WTC11 (cell line): ENCODE data around the gene SLC26A11.

Experiments
- CTCF ChIP-seq: fragments of 200-600 bp; IDR thresholded peaks from 2 replicates; pipeline ENCODE4 v1.8.0; 2022; ENCODE audit warnings: antibody characterized with exemption
- ELF4 ChIP-seq: sonication (generic); formaldehyde crosslinking; IDR thresholded peaks from 2 replicates; pipeline ENCODE4 v1.8.1; 2022; ENCODE audit warnings: low read depth, mild to moderate bottlenecking, moderate library complexity, missing genetic modification reagents
- EMX1 ChIP-seq: fragments of 250-450 bp; sonication (Bioruptor Pico); IDR thresholded peaks from 2 replicates; pipeline ENCODE4 v1.8.0; 2021; ENCODE audit warnings: mild to moderate bottlenecking
- FOXK1 ChIP-seq: sonication (generic); formaldehyde crosslinking; IDR thresholded peaks from 2 replicates; pipeline ENCODE4 v1.8.0; 2022; ENCODE audit warnings: mild to moderate bottlenecking, moderate library complexity, missing genetic modification reagents
- IRF2 ChIP-seq: sonication (generic); formaldehyde crosslinking; IDR thresholded peaks from 2 replicates; pipeline ENCODE4 v1.8.0; 2022; ENCODE audit warnings: low read depth, missing genetic modification reagents, borderline replicate concordance
- MAX ChIP-seq: sonication (generic); formaldehyde crosslinking; IDR thresholded peaks from 2 replicates; pipeline ENCODE4 v1.8.0; 2022; ENCODE audit warnings: mild to moderate bottlenecking, missing genetic modification reagents
- NFE2L1 ChIP-seq: sonication (generic); formaldehyde crosslinking; IDR thresholded peaks from 2 replicates; pipeline ENCODE4 v1.8.1; 2023; ENCODE audit warnings: missing genetic modification reagents
- NFYB ChIP-seq: sonication (generic); formaldehyde crosslinking; conservative IDR thresholded peaks from 2 replicates; pipeline ENCODE4 v1.8.0; 2022; ENCODE audit warnings: low read depth, missing genetic modification reagents
- SP1 ChIP-seq: sonication (generic); formaldehyde crosslinking; conservative IDR thresholded peaks from 2 replicates; pipeline ENCODE4 v1.8.1; 2022; ENCODE audit warnings: missing genetic modification reagents
- USF1 ChIP-seq: sonication (generic); formaldehyde crosslinking; IDR thresholded peaks from 2 replicates; pipeline ENCODE4 v1.8.0; 2022; ENCODE audit warnings: mild to moderate bottlenecking, missing genetic modification reagents
- USF2 ChIP-seq: sonication (generic); formaldehyde crosslinking; IDR thresholded peaks from 2 replicates; pipeline ENCODE4 v1.8.1; 2023; ENCODE audit warnings: mild to moderate bottlenecking, missing genetic modification reagents, moderate library complexity
- ZNF512 ChIP-seq: sonication (generic); formaldehyde crosslinking; IDR thresholded peaks from 2 replicates; pipeline ENCODE4 v1.8.1; 2022; ENCODE audit warnings: missing genetic modification reagents, borderline replicate concordance

GRCh38 chr17:80212511-80212910 lies 7.7 kb upstream of the SLC26A11 start:
- TF ChIP-seq CTCF (no peak), USF2 (CRISPR knock-in tag) (no peak), FOXK1 (CRISPR knock-in tag) (no peak), ZNF512 (no peak), USF1 (no peak), EMX1 (no peak), NFE2L1 (CRISPR knock-in tag) (no peak), IRF2 (CRISPR knock-in tag) (no peak), MAX (CRISPR knock-in tag) (no peak), SP1 (no peak), NFYB (CRISPR knock-in tag) (no peak), ELF4 (CRISPR knock-in tag) (no peak)
